COLO829 (cell line): ENCODE results near the gene LYL1.
A peak's percentile ranks its signal among the peaks of the same experiment; 100 is the strongest.
"Not testable (repeated sequence)": the region's sequence is repeated elsewhere in the genome, so short reads cannot be mapped to it uniquely, and the experiment has no call there.

ENCODE experiments used
- DNase-seq: peaks from one replicate; pipeline ENCODE4 v3.0.0; 2012; ENCODE audit warnings: low spot score

Gene LYL1

GRCh38 chr19:13102666-13103580 lies at the start of gene LYL1:
Gene LYL1, minus strand, starts transcription at chr19:13102858. Its CDS starts 1,687 bp downstream, at chr19:13101171.
- peak; percentile 48 for DNase-seq

GRCh38 chr19:13151605-13152355 lies 49.1 kb upstream of the LYL1 start:
- peak; percentile 93 for DNase-seq

- no peak for DNase-seq
These were observed 48.4 kb upstream of the LYL1 start for GRCh38 chr19:13150931-13151604.

- DNase-seq, result peak; percentile 89
These were observed 47.7 kb upstream of the LYL1 start, which contains the start of the genes IER2 and STX10 for GRCh38 chr19:13150187-13150930. Gene IER2, plus strand, starts transcription at chr19:13150411. Its CDS starts 2,776 bp downstream, at chr19:13153187. Gene STX10, minus strand, starts transcription at chr19:13150375. Its CDS starts 202 bp downstream, at chr19:13150173.

- no peak for DNase-seq
These were observed 47.0 kb upstream of the LYL1 start for GRCh38 chr19:13149628-13150186.

GRCh38 chr19:13149173-13149627 lies 46.5 kb upstream of the LYL1 start:
- DNase-seq, result not testable (repeated sequence)

- DNase-seq, result no peak
These were observed 44.3 kb upstream of the LYL1 start for GRCh38 chr19:13146763-13147563.

GRCh38 chr19:13139633-13140311 lies 37.1 kb upstream of the LYL1 start:
- no peak for DNase-seq

- DNase-seq, result no peak
These were observed 36.2 kb upstream of the LYL1 start for GRCh38 chr19:13138916-13139198.

- DNase-seq, result no peak
These were observed 35.7 kb upstream of the LYL1 start for GRCh38 chr19:13138171-13138915.

GRCh38 chr19:13137290-13137794 lies 34.7 kb upstream of the LYL1 start:
- no peak for DNase-seq

GRCh38 chr19:13135068-13136062 lies 32.7 kb upstream of the LYL1 start:
- no peak for DNase-seq

- DNase-seq, result no peak
These were observed 32.0 kb upstream of the LYL1 start for GRCh38 chr19:13134626-13135025.

- no peak for DNase-seq
These were observed 30.7 kb upstream of the LYL1 start for GRCh38 chr19:13133241-13133870.

- no peak for DNase-seq
These were observed 30.0 kb upstream of the LYL1 start for GRCh38 chr19:13132471-13133180.

- DNase-seq, result no peak
These were observed 28.3 kb upstream of the LYL1 start for GRCh38 chr19:13130886-13131490.
